ENCODE results near the gene KCNJ10. TPM values are rescaled to one million over a fixed set of nuclear protein-coding genes. Genes with fewer than 3 reads are reported as not detected.
A peak's percentile ranks its signal among the peaks of the same experiment; 100 is the strongest.

KCNJ10 gene
- total RNA-seq, 1 experiment from 2014 or later, result not detected

DNA sequence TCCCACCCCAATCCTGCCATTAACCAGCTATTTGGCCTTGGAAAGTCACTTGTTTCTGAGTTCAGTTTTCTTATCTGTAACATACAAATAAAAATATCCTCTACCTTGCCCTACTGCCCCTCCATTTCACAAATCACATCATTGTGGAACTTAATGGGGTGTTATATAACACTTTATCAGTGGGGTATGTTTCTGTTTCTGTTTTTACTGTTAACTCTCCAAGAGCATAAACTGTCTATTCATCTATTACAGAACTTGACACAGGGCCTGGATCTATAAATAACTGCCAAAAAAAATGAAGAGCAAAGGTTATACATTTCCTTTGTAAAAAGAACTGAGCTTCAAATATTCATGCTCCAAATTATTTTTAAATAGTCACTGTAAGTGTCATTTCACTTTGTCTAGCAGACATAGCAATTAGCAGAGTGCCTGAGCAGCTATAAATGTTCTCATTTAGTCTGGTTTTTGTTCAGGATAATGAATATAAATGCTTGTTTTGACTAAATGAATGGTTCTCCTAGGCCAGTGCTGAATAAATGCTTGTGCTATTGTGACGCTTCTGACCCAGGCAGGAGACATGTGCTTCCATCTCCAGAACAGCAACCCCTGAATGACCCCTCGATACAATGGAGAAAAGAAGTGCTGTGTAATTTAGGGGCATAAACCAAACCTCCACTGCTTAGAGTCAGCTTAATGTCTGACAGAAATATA, 45.6 kb downstream of the KCNJ10 start:
- DNase-seq (ENCODE audit: low read depth), result no peak

GRCh38 chr1:160022330-160023310, 47.3 kb downstream of the KCNJ10 start:
- DNase-seq (ENCODE audit: low read depth), result peak; percentile 85

DNA sequence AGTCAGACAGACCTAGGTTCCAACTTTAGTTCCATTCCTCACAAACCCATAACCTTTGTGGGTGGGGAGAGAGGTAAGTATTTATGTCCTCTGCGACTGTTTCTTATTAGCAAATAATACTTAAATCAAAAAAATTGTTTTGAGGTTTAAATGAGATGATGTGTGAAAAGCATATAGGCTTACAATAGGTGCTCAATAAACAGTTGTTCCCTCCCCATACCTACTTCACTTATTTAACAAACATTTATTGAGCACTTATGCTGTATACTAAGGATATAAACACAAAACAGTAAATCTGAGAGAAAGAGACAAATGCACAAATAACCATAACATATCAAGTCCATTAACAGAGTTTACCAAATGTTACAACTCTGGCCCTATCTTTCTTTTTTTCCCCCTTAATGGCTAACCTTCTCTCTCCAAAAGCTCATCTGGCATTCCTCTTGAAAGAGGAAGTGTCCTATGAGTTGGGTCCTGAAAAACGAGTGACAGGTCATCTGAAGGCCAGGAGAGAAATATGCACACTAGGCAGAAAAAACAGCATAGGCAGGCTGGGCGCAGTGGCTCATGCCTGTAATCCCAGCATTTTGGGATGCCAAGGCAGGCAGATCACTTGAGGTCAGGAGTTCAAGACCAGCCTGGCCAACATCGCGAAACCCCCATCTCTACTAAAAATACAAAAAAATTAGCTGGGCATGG, 48.4 kb downstream of the KCNJ10 start:
- no peak for DNase-seq (ENCODE audit: low read depth)

GRCh38 chr1:160020196-160020595, 49.8 kb downstream of the KCNJ10 start:
- DNase-seq (ENCODE audit: low read depth), result no peak

DNA sequence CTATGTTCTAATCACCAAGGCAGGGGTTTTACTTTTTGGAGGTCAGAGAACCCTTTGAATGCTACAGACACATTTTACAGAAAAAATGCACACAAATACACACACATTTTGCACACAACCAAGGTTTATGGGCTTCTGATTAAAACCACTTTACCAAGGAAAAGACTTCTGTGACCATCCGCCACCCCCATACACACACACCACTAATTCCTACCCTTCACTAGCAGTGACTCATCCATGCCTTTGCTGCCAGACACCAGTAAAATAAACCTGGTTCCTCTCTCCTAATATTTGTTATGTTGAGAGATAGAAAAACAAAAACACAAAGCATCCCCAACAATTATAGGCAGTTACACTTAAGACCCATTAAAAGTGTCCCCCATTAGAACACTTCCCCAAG, 51.1 kb downstream of the KCNJ10 start:
- DNase-seq (ENCODE audit: low read depth), result peak; percentile 62

- no peak for DNase-seq (ENCODE audit: low read depth)
Measured at GRCh38 chr1:160018347-160018746, 51.6 kb downstream of the KCNJ10 start.

DNA sequence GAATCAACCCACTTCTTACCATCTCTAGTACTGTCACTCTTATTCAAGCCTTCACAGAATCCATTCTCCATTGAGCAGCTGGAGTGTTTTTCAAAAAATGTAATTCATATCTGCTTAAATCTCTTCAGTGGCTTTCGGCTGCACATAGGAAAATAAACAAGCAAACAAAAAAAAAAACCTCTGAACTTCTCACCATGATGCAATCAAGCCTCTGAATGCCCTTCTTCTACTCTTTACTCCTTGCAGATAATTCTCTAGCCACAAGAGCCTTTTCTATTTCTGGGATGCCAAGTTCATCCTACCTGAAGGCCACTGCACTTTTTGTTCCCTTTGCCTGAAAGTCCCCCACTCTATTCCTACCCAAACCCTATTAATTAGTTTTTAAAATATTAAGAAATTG, 52.4 kb downstream of the KCNJ10 start:
- no peak for DNase-seq (ENCODE audit: low read depth)

- no peak for DNase-seq (ENCODE audit: low read depth)
Measured at GRCh38 chr1:160011781-160012180, 58.2 kb downstream of the KCNJ10 start.

- DNase-seq (ENCODE audit: low read depth), result no peak
Measured at GRCh38 chr1:160009801-160010200, 60.2 kb downstream of the KCNJ10 start.

GRCh38 chr1:160009081-160009480, 60.9 kb downstream of the KCNJ10 start:
- DNase-seq (ENCODE audit: low read depth), result no peak

DNA sequence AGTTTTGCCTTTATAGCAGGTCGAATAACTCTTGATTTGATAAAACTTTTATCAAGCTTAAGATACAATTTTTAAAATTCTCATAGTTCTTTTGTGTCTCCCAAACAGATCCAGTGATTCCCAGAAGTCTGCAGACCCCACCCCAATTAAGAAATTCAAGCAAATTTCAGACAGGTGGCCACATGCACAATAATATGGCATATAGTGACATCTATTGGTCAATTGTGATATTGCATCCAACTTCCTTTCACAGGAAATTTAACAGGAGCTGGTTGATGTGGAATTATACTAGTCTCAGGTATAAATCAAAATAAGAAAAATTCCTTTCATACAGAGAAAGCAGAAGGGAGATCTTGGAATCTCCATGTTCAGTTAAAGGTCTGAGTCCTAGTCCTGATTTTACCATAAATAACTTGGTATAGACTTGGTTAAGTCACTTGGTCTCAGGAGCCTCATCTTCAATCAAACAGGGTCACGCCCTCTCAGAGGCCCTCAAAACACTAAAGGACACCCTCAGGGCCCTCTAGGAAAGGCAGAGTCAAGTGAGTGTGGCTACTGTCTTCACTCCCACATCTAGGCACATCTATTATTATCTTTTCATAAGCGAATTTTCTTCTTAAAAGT, 62.3 kb downstream of the KCNJ10 start:
- DNase-seq (ENCODE audit: low read depth), result peak; percentile 36

DNA sequence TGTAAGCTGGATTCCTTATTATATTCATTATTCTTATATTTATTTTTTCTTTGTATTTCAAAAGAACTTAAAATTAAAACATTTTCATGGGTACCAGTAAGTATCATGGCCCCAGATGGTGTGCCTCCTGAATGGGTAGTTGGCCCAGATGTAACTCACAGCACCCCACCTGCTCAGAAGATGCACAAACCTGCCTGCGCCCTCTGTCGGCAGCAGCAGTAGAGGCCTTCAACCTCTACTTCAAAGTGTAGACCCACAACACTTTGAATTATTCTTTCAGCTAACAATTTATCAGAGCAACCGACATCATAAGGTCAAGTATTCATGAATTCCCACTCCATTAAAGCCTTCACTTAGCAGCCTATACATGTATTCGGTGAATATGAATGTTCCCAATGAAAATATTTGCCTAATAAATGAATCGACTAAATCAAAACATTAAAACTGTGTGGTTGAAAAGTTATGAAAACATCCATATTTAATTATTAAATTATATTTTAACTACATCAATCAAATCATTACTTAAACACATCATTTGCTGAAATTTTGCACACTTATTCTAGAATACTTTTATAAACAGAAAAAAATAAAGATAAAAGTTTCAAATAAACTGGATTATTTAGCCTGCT, 63.5 kb downstream of the KCNJ10 start:
- DNase-seq (ENCODE audit: low read depth), result peak; percentile 59

- no peak for DNase-seq (ENCODE audit: low read depth)
Measured at GRCh38 chr1:160005070-160005469, 64.9 kb downstream of the KCNJ10 start.

DNA sequence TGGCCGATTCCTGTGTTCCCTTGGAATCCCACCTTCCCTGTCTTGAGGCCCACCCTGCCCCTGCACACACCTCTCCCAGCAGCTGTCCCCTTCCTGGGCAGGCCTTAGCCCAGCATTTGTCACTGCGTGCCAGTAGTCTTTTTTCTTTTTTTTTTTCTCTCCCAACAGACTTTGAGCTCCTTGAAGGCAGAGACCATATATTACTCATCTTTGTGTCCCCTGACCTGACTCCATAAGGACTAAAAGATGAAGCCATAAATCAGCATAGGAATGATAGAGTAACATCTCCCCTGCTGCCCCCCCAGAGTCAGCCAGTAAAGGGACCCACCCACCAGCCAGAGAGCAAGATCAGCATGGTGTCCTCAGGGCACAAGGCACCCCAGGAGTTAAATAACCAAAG, 65.5 kb downstream of the KCNJ10 start:
- DNase-seq (ENCODE audit: low read depth), result no peak

DNA sequence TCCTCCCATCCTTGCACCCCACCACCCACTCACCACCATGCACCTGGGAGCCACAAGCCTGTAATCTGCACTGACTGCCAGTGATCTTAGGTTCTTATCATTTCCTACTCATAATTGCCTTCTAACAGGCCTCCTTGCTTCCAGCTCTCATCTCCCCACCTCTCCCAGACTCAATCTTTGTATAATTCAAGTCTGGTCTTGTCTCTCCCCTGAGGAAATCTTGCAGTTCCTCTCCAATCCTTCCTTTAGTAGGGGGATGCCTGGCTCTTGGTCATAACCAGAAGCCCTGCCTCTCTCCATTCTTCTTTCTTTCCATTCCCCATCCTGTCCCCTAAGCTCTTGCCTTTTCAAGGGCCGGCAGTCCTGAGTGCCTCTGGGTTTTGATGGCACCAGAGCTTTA, 66.0 kb downstream of the KCNJ10 start:
- no peak for DNase-seq (ENCODE audit: low read depth)

DNA sequence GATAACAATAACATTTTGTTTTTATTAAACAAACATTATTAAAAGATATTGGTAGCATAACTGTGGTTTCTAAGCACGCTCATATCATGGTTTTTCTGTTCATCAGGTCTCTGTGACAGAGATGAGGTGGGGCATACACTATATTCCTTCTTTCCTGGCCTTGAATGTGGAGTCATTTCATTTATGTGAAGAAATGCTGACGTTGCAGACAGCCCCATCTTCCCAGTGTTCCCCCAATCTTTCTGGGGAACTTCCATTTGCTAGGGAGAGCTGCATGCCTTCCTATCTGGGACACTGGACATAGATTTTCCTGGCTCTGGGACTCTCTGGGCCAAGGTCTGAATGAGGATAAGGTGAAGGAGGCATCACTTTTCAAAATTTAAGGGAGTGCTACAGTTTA, 68.5 kb downstream of the KCNJ10 start:
- DNase-seq (ENCODE audit: low read depth), result no peak

GRCh38 chr1:159999204-159999603, 70.8 kb downstream of the KCNJ10 start:
- DNase-seq (ENCODE audit: low read depth), result peak; percentile 44

GRCh38 chr1:159996653-159997052, 73.3 kb downstream of the KCNJ10 start:
- peak; percentile 84 for DNase-seq (ENCODE audit: low read depth)

- DNase-seq (ENCODE audit: low read depth), result no peak
Measured at GRCh38 chr1:159994896-159995295, 75.1 kb downstream of the KCNJ10 start.

- DNase-seq (ENCODE audit: low read depth), result no peak
Measured at GRCh38 chr1:159993911-159994310, 76.0 kb downstream of the KCNJ10 start.

DNA sequence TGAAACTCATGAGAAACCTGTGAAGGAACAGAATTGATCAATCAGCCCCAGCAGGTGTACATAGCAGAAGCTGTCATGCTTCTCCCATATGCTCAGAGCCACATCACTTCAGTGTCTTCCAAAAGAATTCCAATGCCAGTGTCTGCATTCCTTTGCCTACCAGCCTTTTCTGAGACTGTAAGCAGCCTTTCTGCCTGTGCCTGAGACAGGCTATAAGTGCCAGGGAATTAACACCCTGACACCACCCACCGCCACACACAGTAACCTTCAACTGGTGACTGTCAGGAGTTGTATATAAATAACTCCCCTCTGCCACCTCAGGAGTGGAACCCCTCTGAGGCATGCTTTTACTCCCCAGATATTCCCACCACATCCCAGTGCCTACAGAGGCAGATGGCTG, 77.8 kb downstream of the KCNJ10 start:
- no peak for DNase-seq (ENCODE audit: low read depth)

All from M059J (cell line).